Astrocyte of the cerebellum (primary cell): ENCODE measurements around the gene TRABD2B.

ENCODE experiments used
- DNase-seq: peaks from one replicate; pipeline ENCODE4 v3.0.0-alpha.2; 2011; ENCODE audit warnings: low read depth
- H3K4me3 ChIP-seq: 2 replicates; pipeline ENCODE4 v1.5.1; 2011; ENCODE audit warnings: mild to moderate bottlenecking, low read depth, low read length, moderate library complexity
- in situ Hi-C: cut with HindIII; loops from 2 replicates; pipeline ENCODE4 v1.10.0; 2017; ENCODE audit warnings: low sequenced_read_pairs
- TF ChIP-seq, protein P1 (sequence below): IDR thresholded peaks from 2 replicates; pipeline ENCODE4 v1.5.1; 2012; ENCODE audit warnings: low read length, low read depth, moderate library complexity, mild to moderate bottlenecking; ENCODE audit errors: missing control alignments

TRABD2B gene

DNA sequence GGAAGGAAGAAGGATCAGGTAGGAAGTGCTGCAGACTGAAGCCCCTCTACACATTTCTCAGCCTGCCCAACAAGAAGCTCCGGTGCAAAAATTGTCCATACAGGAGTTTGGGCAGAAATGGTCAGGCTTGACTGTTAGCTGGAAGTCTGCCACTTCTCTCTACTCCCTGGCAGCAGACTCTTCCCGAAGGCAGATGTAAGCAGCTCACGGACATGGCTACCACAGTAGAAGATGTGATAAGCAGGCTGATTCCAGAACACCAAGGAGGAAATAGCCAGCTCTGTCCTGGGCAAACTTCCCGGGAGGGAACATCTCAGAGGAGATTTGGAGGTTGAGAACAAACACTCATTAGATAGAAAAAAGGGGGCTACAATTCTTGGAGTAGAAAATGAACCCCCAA, 52.6 kb downstream of the TRABD2B start:
- in situ Hi-C loops: no loop called here
- TF ChIP-seq, protein P1, sequence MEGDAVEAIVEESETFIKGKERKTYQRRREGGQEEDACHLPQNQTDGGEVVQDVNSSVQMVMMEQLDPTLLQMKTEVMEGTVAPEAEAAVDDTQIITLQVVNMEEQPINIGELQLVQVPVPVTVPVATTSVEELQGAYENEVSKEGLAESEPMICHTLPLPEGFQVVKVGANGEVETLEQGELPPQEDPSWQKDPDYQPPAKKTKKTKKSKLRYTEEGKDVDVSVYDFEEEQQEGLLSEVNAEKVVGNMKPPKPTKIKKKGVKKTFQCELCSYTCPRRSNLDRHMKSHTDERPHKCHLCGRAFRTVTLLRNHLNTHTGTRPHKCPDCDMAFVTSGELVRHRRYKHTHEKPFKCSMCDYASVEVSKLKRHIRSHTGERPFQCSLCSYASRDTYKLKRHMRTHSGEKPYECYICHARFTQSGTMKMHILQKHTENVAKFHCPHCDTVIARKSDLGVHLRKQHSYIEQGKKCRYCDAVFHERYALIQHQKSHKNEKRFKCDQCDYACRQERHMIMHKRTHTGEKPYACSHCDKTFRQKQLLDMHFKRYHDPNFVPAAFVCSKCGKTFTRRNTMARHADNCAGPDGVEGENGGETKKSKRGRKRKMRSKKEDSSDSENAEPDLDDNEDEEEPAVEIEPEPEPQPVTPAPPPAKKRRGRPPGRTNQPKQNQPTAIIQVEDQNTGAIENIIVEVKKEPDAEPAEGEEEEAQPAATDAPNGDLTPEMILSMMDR: no peak
- no peak overlapping the region for H3K4me3 ChIP-seq
- no peak for DNase-seq

DNA sequence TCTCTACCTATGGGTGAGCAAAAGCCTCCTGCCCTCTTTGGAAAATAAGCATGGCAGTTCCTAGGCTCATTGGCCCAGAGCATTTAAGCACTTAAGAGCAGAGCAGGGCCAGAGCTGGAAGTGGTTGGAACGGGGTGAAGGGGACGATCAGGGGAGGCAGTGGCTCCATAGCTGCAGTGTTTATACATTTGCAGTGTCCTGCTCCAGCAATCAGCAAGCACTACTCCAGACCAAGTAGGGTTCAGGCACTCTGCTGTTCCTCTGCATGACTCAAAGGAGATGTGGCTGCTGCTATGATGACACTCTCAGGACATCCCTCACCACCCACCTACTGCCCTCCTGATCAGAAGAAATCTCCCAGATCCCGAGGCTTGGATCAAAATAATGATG, 55.0 kb downstream of the TRABD2B start:
- in situ Hi-C loops: no loop called here
- no peak for DNase-seq
- H3K4me3 ChIP-seq: no peak overlapping the region
- TF ChIP-seq, protein P1: no peak

- H3K4me3 ChIP-seq: no peak overlapping the region
- TF ChIP-seq, protein P1: no peak
- in situ Hi-C loops: no loop called here
- DNase-seq: no peak
Measured at GRCh38 chr1:47941609-47942239, 55.5 kb downstream of the TRABD2B start.

GRCh38 chr1:47940779-47941178, 56.4 kb downstream of the TRABD2B start:
- TF ChIP-seq, protein P1: no peak
- no peak for DNase-seq
- in situ Hi-C loops: no loop called here
- H3K4me3 ChIP-seq: no peak overlapping the region

GRCh38 chr1:47940326-47940725, 56.9 kb downstream of the TRABD2B start:
- H3K4me3 ChIP-seq: no peak overlapping the region
- DNase-seq: no peak
- TF ChIP-seq, protein P1: no peak
- in situ Hi-C loops: no loop called here

DNA sequence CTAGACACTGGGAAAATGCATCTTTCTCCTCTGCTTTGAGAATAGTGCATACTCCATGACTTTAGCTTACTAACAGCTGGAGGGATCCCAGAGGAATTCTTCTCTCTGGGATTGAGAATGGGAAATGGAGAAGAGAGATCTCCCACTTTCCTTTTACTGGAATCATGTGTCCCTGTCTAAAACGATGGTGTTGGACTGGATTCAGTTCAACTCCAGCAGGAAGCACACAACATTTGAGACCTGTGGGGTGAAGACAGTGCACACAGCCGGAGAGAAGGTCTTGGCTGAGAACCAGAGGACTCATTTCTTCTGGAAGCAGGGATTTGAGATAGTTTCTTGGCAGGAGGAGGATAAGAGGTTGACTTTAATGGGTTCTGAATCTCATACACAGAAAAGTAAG, 58.7 kb downstream of the TRABD2B start:
- no peak overlapping the region for H3K4me3 ChIP-seq
- TF ChIP-seq, protein P1: no peak
- DNase-seq: no peak
- in situ Hi-C loops: no loop called here
